H1 (cell line): ENCODE measurements around the gene CA9. TPM values are rescaled to one million over a fixed set of nuclear protein-coding genes. Genes with fewer than 3 reads are reported as not detected.

ENCODE experiments used
- CTCF ChIA-PET: fragments of 300-600 bp; sonication (Branson Sonifier 250); formaldehyde crosslinking; loops from one replicate; lab custom pipeline; 2021; ENCODE audit not compliant: partially characterized antibody; lab: Charles Lee
- POLR2A ChIA-PET: fragments of 300-600 bp; sonication (Branson Sonifier 250); formaldehyde crosslinking; loops from one replicate; lab custom pipeline; 2021; ENCODE audit warnings: inconsistent platforms; ENCODE audit not compliant: partially characterized antibody; lab: Charles Lee
- DNase-seq, 2 experiments: peaks; one replicate each; pipeline versions ENCODE4 v3.0.0 to v3.0.0-alpha.2; 2010 to 2022; ENCODE audit warnings: low spot score in 2 of 2, low read depth in 1 of 2, mixed read lengths in 1 of 2
- FAIRE-seq: peaks from 2 replicates; lab custom pipeline; 2011; peaks lifted over from hg19 to GRCh38; lab: Jason Lieb, UNC
- H2AFZ ChIP-seq: 2 replicates; pipeline ENCODE4 v1.8.1; 2012; ENCODE audit warnings: low read length, inconsistent platforms
- H2AK5ac ChIP-seq: 2 replicates; pipeline ENCODE4 v1.6.1; 2013; ENCODE audit warnings: low read depth, low read length
- H2BK120ac ChIP-seq: replicated peaks from 2 replicates; pipeline ENCODE3; 2013; ENCODE audit warnings: low read depth, low read length, inconsistent platforms
- H2BK12ac ChIP-seq: 2 replicates; pipeline ENCODE4 v1.6.1; 2013; ENCODE audit warnings: low read depth, low read length
- H2BK15ac ChIP-seq: 2 replicates; pipeline ENCODE4 v1.6.1; 2013; ENCODE audit warnings: low read length
- H2BK20ac ChIP-seq: 2 replicates; pipeline ENCODE4 v1.6.1; 2013; ENCODE audit warnings: low read length
- H2BK5ac ChIP-seq: 2 replicates; pipeline ENCODE4 v1.6.1; 2013; ENCODE audit warnings: low read depth, low read length
- H3K14ac ChIP-seq: 2 replicates; pipeline ENCODE4 v1.6.1; 2013; ENCODE audit warnings: inconsistent platforms; ENCODE audit not compliant: insufficient read length
- H3K18ac ChIP-seq: 2 replicates; pipeline ENCODE4 v1.6.1; 2013; ENCODE audit warnings: low read length; ENCODE audit errors: extremely low read depth
- H3K23ac ChIP-seq: 2 replicates; pipeline ENCODE4 v1.6.1; 2013; ENCODE audit warnings: inconsistent platforms; ENCODE audit not compliant: insufficient read length
- H3K23me2 ChIP-seq: 2 replicates; pipeline ENCODE4 v1.6.1; 2013; ENCODE audit warnings: low read depth, low read length
- H3K27ac ChIP-seq: 2 replicates; pipeline ENCODE4 v1.6.1; 2011; ENCODE audit warnings: low read depth, low read length, inconsistent platforms
- H3K27me3 ChIP-seq, 4 experiments: replicated peaks in 1 of 4; 1 replicate in 1 of 4; 2 replicates in 3 of 4; pipeline versions ENCODE4 v1.6.1 to v1.8.1; 2011 to 2013; ENCODE audit warnings: low read length in 3 of 4, mild to moderate bottlenecking in 3 of 4, inconsistent platforms in 2 of 4, mixed read lengths in 2 of 4, moderate library complexity in 1 of 4; ENCODE audit not compliant: control insufficient read depth in 3 of 4, insufficient read depth in 3 of 4; ENCODE audit errors: extremely low read depth in 1 of 4
- H3K36me3 ChIP-seq, 4 experiments: 2 replicates each; pipeline versions ENCODE4 v1.6.1 to v1.8.1; 2011 to 2013; ENCODE audit warnings: mild to moderate bottlenecking in 4 of 4, low read length in 3 of 4, moderate library complexity in 2 of 4, control low read depth in 1 of 4, inconsistent platforms in 1 of 4; ENCODE audit not compliant: insufficient read depth in 4 of 4, control insufficient read depth in 2 of 4
- H3K4ac ChIP-seq: replicated peaks from 2 replicates; pipeline ENCODE3; 2013; ENCODE audit warnings: low read length, low read depth, mixed read lengths, inconsistent platforms; ENCODE audit not compliant: insufficient read length
- H3K4me1 ChIP-seq, 4 experiments: replicated peaks in 1 of 4; 1 replicate in 1 of 4; 2 replicates in 3 of 4; pipeline versions ENCODE4 v1.6.1 to v1.8.1; 2011 to 2013; ENCODE audit warnings: low read length in 3 of 4, inconsistent platforms in 2 of 4, mixed read lengths in 1 of 4; ENCODE audit not compliant: insufficient read depth in 4 of 4, control insufficient read depth in 3 of 4
- H3K4me2 ChIP-seq, 2 experiments: 2 replicates each; pipeline versions ENCODE4 v1.6.1 to v1.8.1; 2011 to 2013; ENCODE audit warnings: low read depth in 2 of 2, low read length in 2 of 2, control low read depth in 1 of 2, inconsistent platforms in 1 of 2, mild to moderate bottlenecking in 1 of 2; ENCODE audit not compliant: insufficient read depth in 1 of 2
- H3K4me3 ChIP-seq, 4 experiments: fragments of 200-600, 300-600 bp in 1 of 4; sonication (generic), shearing (Covaris generic), sonication (Bioruptor Twin) in 1 of 4; 2 replicates each; pipeline versions ENCODE4 v1.5.1 to v1.8.1; 2011 to 2016; ENCODE audit warnings: low read length in 4 of 4, low read depth in 3 of 4, control low read depth in 2 of 4, inconsistent platforms in 2 of 4, mild to moderate bottlenecking in 2 of 4, mixed read lengths in 1 of 4, moderate library complexity in 1 of 4; ENCODE audit not compliant: insufficient read depth in 2 of 4; ENCODE audit errors: extremely low read depth in 1 of 4
- H3K56ac ChIP-seq: replicated peaks from 2 replicates; pipeline ENCODE3; 2013; ENCODE audit warnings: low read depth, mild to moderate bottlenecking, mixed read lengths, low read length, inconsistent platforms; ENCODE audit not compliant: insufficient read length
- H3K79me1 ChIP-seq: 2 replicates; pipeline ENCODE4 v1.6.1; 2013; ENCODE audit warnings: low read depth, low read length, control low read depth
- H3K79me2 ChIP-seq, 2 experiments: 2 replicates each; pipeline versions ENCODE4 v1.6.1 to v1.8.1; 2012 to 2013; ENCODE audit warnings: low read length in 2 of 2, mild to moderate bottlenecking in 2 of 2, inconsistent platforms in 1 of 2; ENCODE audit not compliant: insufficient read depth in 2 of 2, control insufficient read depth in 1 of 2
- H3K9ac ChIP-seq, 4 experiments: replicated peaks in 1 of 4; 1 replicate in 1 of 4; 2 replicates in 3 of 4; pipeline versions ENCODE4 v1.6.1 to v1.8.1; 2011 to 2013; ENCODE audit warnings: low read depth in 3 of 4, low read length in 3 of 4, control low read depth in 2 of 4, mild to moderate bottlenecking in 2 of 4, moderate library complexity in 2 of 4, inconsistent platforms in 1 of 4; ENCODE audit errors: extremely low read depth in 1 of 4
- H3K9me3 ChIP-seq, 2 experiments: 2 replicates each; pipeline versions ENCODE4 v1.6.1 to v1.8.1; 2012 to 2013; ENCODE audit warnings: mild to moderate bottlenecking in 2 of 2, moderate library complexity in 2 of 2, control low read depth in 1 of 2, inconsistent platforms in 1 of 2, low read depth in 1 of 2, low read length in 1 of 2, mixed read lengths in 1 of 2; ENCODE audit not compliant: insufficient read depth in 2 of 2
- H4K20me1 ChIP-seq, 2 experiments: replicated peaks in 1 of 2; 2 replicates each; pipeline versions ENCODE3 to v1.8.1; 2011 to 2013; ENCODE audit warnings: inconsistent platforms in 2 of 2, low read length in 2 of 2, mild to moderate bottlenecking in 1 of 2; ENCODE audit not compliant: insufficient read depth in 2 of 2, control insufficient read depth in 1 of 2
- H4K5ac ChIP-seq: 2 replicates; pipeline ENCODE4 v1.6.1; 2013; ENCODE audit warnings: low read length, low read depth, mixed read lengths, inconsistent platforms; ENCODE audit not compliant: insufficient read length
- H4K8ac ChIP-seq: 2 replicates; pipeline ENCODE4 v1.8.0; 2013; ENCODE audit warnings: mild to moderate bottlenecking, moderate library complexity, low read length, inconsistent platforms; ENCODE audit not compliant: insufficient read depth; ENCODE audit errors: extremely low read depth
- H4K91ac ChIP-seq: replicated peaks from 2 replicates; pipeline ENCODE3; 2013; ENCODE audit warnings: low read length, mixed read lengths, inconsistent platforms; ENCODE audit not compliant: insufficient read length
- CREB1 ChIP-seq: IDR thresholded peaks from 2 replicates; pipeline ENCODE4 v1.6.1; 2012; ENCODE audit warnings: inconsistent platforms
- WGBS, 2 experiments: shearing (Covaris generic) in 1 of 2; methylation state at CpG; one replicate each; pipeline versions ENCODE4 v1.1.6 to v1.1.7; 2013 to 2015; ENCODE audit warnings: low lambda C conversion rate in 2 of 2, mixed read lengths in 2 of 2, inconsistent platforms in 1 of 2, low coverage in 1 of 2, missing lambda C conversion rate in 1 of 2; ENCODE audit not compliant: insufficient replicate concordance in 2 of 2, insufficient coverage in 1 of 2, insufficient read length in 1 of 2; ENCODE audit errors: extremely low coverage in 1 of 2, missing lambda C conversion rate in 1 of 2; 5-methylcytosine and 5-hydroxymethylcytosine counted together
- polyA plus RNA-seq, 7 experiments: library from polyadenylated mRNA; depleted of rRNA in 3 of 7; stranded (reverse) in 5 of 7; unstranded in 2 of 7; fragments of >200 nt in 5 of 7; fragments of 200-250 nt in 2 of 7; gene quantifications; 1 replicate in 5 of 7; 2 replicates in 1 of 7; 4 replicates in 1 of 7; pipeline versions ENCODE4 v1.2.1 to v1.2.3, GENCODE V29; 2011 to 2013; ENCODE audit warnings: missing spikeins in 2 of 7, mixed read lengths in 2 of 7
- total RNA-seq: library from RNA; stranded (reverse); fragmentation: NEBNext Ultra II Directional; extraction: Animal tissue kit (Norgen Biotek cat#: 25700); gene quantifications from 2 replicates; pipeline ENCODE4 v1.2.1, GENCODE V29; 2021

Gene CA9
- total and polyA plus RNA-seq, 2 of the 8 experiments (the other 6 are each of a cell fraction or from before 2014, with no cell fraction given), result 1.3 to 1.8 TPM

DNA sequence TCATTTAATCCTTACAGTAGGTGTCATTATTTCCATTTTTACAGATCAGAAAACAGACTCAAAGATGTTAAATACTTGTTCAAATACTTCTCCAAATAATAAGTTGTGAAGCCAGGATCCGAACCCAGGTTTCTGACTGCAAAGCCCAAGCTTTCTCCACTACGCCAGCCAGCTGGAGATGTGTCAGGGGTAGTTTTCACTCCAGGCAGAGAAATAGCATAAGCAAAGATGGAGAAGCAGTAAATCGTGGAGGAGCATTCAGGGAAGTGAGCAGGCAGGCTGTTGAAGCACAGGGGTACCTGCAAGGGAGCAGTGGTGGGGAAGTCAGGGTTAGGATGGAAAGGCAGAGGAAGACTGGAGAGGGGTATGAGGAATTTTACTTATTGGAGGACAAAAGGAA lies 55.4 kb downstream of the CA9 start:
- Histone ChIP-seq H3K4me3 (0 out of 8 replicates have a peak overlapping the region, but pooled peaks of 1 of the 4 experiments have one; percentile 46), H3K36me3 (peaks cover 3 to 12% (median 8%) of the 10 kb centered on the region in 4 experiments), H3K4me1 (peaks cover 21 to 46% (median 32%) of the 10 kb centered on the region in 4 experiments), H4K20me1 (peaks cover 0 to 6% of the 10 kb centered on the region in 2 experiments), H2BK120ac (no peak overlapping the region), H2AFZ (no peak overlapping the region), H3K56ac (no peak overlapping the region), H4K91ac (no peak overlapping the region), H4K8ac (no peak overlapping the region), H3K27ac (no peak overlapping the region), H3K9ac (no peak overlapping the region), H3K23me2 (peaks cover 15% of the 10 kb centered on the region; the same call in 1 of the 2 replicates), H2BK5ac (no peak overlapping the region), H2AK5ac (no peak overlapping the region), H2BK12ac (no peak overlapping the region; the same call in 1 of the 2 replicates), H3K27me3 (no peaks in the 10 kb centered on the region), H3K9me3 (no peaks in the 10 kb centered on the region; a peak in 1 of 4 replicates), H3K79me2 (peaks cover 2 to 56% of the 10 kb centered on the region in 2 experiments), H2BK15ac (no peak overlapping the region), H4K5ac (no peak overlapping the region), H3K14ac (no peak overlapping the region), H3K18ac (no peak overlapping the region), H2BK20ac (no peak overlapping the region), H3K23ac (no peak overlapping the region), H3K79me1 (peaks cover 16% of the 10 kb centered on the region), H3K4ac (no peak overlapping the region), H3K4me2 (peak overlapping the region; percentile 44 to 92; a peak in 3 of 4 replicates)
- ChIA-PET CTCF (interaction anchor here (0.6 to 16.0 kb wide), 21 partner anchors 12 to 195 kb away, joined by 3 to 198 read pairs (median 9); partner anchors contain the start of genes ARHGEF39, CCDC107, GBA2 and MSMP), POLR2A (interaction anchor here (0.8 to 11.1 kb wide), 15 partner anchors 7 to 72 kb away, joined by 3 to 158 read pairs (median 6); partner anchors contain the start of genes CCDC107, GBA2, RGP1 and RMRP)
- FAIRE-seq, result no peak
- WGBS, 2 experiments, result 80% methylated on average over 3 of the region's 3 CpGs; no CpG with 5 or more reads in 1 of the 2 experiments
- DNase-seq, result no peak
- TF ChIP-seq CREB1, result no peak
